Measurements from ENCODE around the gene REXO4. TPM values are rescaled to one million over a fixed set of nuclear protein-coding genes. Genes with fewer than 3 reads are reported as not detected.

Gene REXO4
- total and polyA plus RNA-seq, 10 of the 15 experiments (the other 5 are each of a cell fraction or from before 2014, with no cell fraction given) = 2.7 to 43.9 (median 30.5) TPM

GRCh38 chr9:133406480-133407307 lies 11.1 kb downstream of the REXO4 start (continued):
- TF ChIP-seq PRDM15 (CRISPR knock-in tag; IDR thresholded peaks at IDR 0.05) (no peak), KAT2A (conservative IDR thresholded peaks at IDR 0.05; ENCODE audit: control insufficient read depth, low read depth, low read length) (no peak), PBX3 (IDR thresholded peaks at IDR 0.05; ENCODE audit: insufficient replicate concordance, low read depth, low read length) (no peak), SMC3 (IDR thresholded peaks at IDR 0.05; ENCODE audit: borderline replicate concordance, low read length) (peak; percentile 92), SREBF1 (IDR thresholded peaks at IDR 0.05; ENCODE audit: low read length) (no peak), ZBTB33 (IDR thresholded peaks at IDR 0.05) (peak; percentile 62; the same call in 1 of the 2 replicates), MLLT1 (IDR thresholded peaks at IDR 0.05) (no peak), ZNF384 (IDR thresholded peaks at IDR 0.05; ENCODE audit: borderline replicate concordance, low read depth, low read length) (no peak), CHD4 (IDR thresholded peaks at IDR 0.05) (no peak), IRF4 (IDR thresholded peaks at IDR 0.05; ENCODE audit: low read depth, low read length) (0 out of 2 replicates have a peak, but pooled peaks have one; percentile 44), MEF2A (IDR thresholded peaks at IDR 0.05; ENCODE audit: insufficient read depth, low read depth, low read length) (no peak), CEBPB (IDR thresholded peaks at IDR 0.05; ENCODE audit: borderline replicate concordance in 1 of 2, low read depth in 2 of 2, low read length in 2 of 2) (no peak), ZBED1 (IDR thresholded peaks at IDR 0.05; ENCODE audit: borderline replicate concordance) (no peak), SIN3A (IDR thresholded peaks at IDR 0.05; ENCODE audit: low read depth, low read length) (no peak), CREM (IDR thresholded peaks at IDR 0.05; ENCODE audit: low read depth) (peak; percentile 78; the same call in 1 of the 2 replicates), TCF7 (IDR thresholded peaks at IDR 0.05; ENCODE audit: borderline replicate concordance) (no peak), SREBF2 (IDR thresholded peaks at IDR 0.05; ENCODE audit: low read length) (no peak), NR2C2 (IDR thresholded peaks at IDR 0.05; ENCODE audit: borderline replicate concordance, control insufficient read depth, insufficient read length, low read depth) (no peak), HDAC2 (IDR thresholded peaks at IDR 0.05) (no peak)

Measured in GM12878 (cell line).